ENCODE data around the gene ZC3H6. TPM values are rescaled to one million over a fixed set of nuclear protein-coding genes. Genes with fewer than 3 reads are reported as not detected.

Gene ZC3H6
- total RNA-seq: 1 to 10 TPM; 1.6 to 9.0 (median 2.6) TPM

- peak; percentile 89 for DNase-seq
- TF ChIP-seq CTCF (IDR thresholded peaks at IDR 0.05): peak in 5 of 6 experiments; percentile 14 to 52 (median 47)
- TF ChIP-seq POLR2A (IDR thresholded peaks at IDR 0.05): peak in 3 of 4 donors; percentile 86 to 98 (median 92)
- H3K27ac ChIP-seq: peak within 1 kb of the TSS; percentile 100
- H3K36me3 ChIP-seq: no peaks in the 10 kb centered on the region
- peaks cover 0 to 27% (median 0%) of the 10 kb centered on the region in 3 donors for H3K4me1 ChIP-seq
- no peaks in the 10 kb centered on the region for H3K9me3 ChIP-seq
- peak within 1 kb of the TSS; percentile 86 to 99 (median 94) for H3K4me3 ChIP-seq
- intact Hi-C loops (cut with DNase I): no loop called here
- no peaks in the 10 kb centered on the region for H3K27me3 ChIP-seq
- no CpG with 5 or more reads among the region's 60 CpGs for WGBS, 2 donors
Measured at GRCh38 chr2:112275311-112275886, at the start of gene ZC3H6. Gene ZC3H6, plus strand, starts transcription at chr2:112275597. Its CDS starts 398 bp downstream, at chr2:112275995.

GRCh38 chr2:112229348-112229747 lies 46.0 kb upstream of the ZC3H6 start:
- H3K9me3 ChIP-seq: no peaks in the 10 kb centered on the region
- peak overlapping the region in 2 of 4 donors; percentile 30 to 31 for H3K27ac ChIP-seq
- no peaks in the 10 kb centered on the region for H3K27me3 ChIP-seq
- peaks cover 0 to 12% (median 0%) of the 10 kb centered on the region in 3 donors for H3K4me1 ChIP-seq
- no peak for DNase-seq
- TF ChIP-seq CTCF (IDR thresholded peaks at IDR 0.05) (no peak), POLR2A (IDR thresholded peaks at IDR 0.05) (no peak)
- intact Hi-C loops (cut with DNase I): no loop called here
- H3K4me3 ChIP-seq: no peak overlapping the region
- H3K36me3 ChIP-seq: peaks cover 0 to 64% (median 0%) of the 10 kb centered on the region in 3 donors

- TF ChIP-seq CTCF (IDR thresholded peaks at IDR 0.05) (no peak), POLR2A (IDR thresholded peaks at IDR 0.05) (no peak)
- WGBS, 2 donors: 94 to 96% methylated on average over 3 of the region's 3 CpGs
- no peak for DNase-seq
- H3K36me3 ChIP-seq: peaks cover 0 to 63% (median 0%) of the 10 kb centered on the region in 3 donors
- H3K27me3 ChIP-seq: no peaks in the 10 kb centered on the region
- H3K27ac ChIP-seq: no peak overlapping the region
- no peaks in the 10 kb centered on the region for H3K9me3 ChIP-seq
- no peak overlapping the region for H3K4me3 ChIP-seq
- intact Hi-C loops (cut with DNase I): no loop called here
- H3K4me1 ChIP-seq: peaks cover 0 to 12% (median 0%) of the 10 kb centered on the region in 3 donors
Measured at GRCh38 chr2:112230371-112230770, 45.0 kb upstream of the ZC3H6 start.

GRCh38 chr2:112239862-112240261 lies 35.5 kb upstream of the ZC3H6 start:
- DNase-seq: no peak
- H3K4me1 ChIP-seq: no peaks in the 10 kb centered on the region
- 100% methylated on average over 1 of the region's 1 CpG; no CpG with 5 or more reads in 1 of the 2 donors for WGBS, 2 donors
- intact Hi-C loops (cut with DNase I): no loop called here
- no peak overlapping the region for H3K27ac ChIP-seq
- TF ChIP-seq CTCF (IDR thresholded peaks at IDR 0.05) (no peak), POLR2A (IDR thresholded peaks at IDR 0.05) (no peak)
- no peaks in the 10 kb centered on the region for H3K27me3 ChIP-seq
- H3K4me3 ChIP-seq: no peak overlapping the region
- H3K9me3 ChIP-seq: no peaks in the 10 kb centered on the region
- peaks cover 0 to 63% (median 5%) of the 10 kb centered on the region in 3 donors for H3K36me3 ChIP-seq

- peaks cover 0 to 63% (median 0%) of the 10 kb centered on the region in 3 donors for H3K36me3 ChIP-seq
- no peak overlapping the region for H3K27ac ChIP-seq
- TF ChIP-seq CTCF (IDR thresholded peaks at IDR 0.05): no peak
- TF ChIP-seq POLR2A (IDR thresholded peaks at IDR 0.05): no peak
- no peaks in the 10 kb centered on the region for H3K27me3 ChIP-seq
- no peak for DNase-seq
- intact Hi-C loops (cut with DNase I): no loop called here
- H3K4me1 ChIP-seq: no peaks in the 10 kb centered on the region
- WGBS, 2 donors: 75 to 85% methylated on average over 3 of the region's 3 CpGs
- H3K4me3 ChIP-seq: no peak overlapping the region
- H3K9me3 ChIP-seq: no peaks in the 10 kb centered on the region
Measured at GRCh38 chr2:112242384-112242783, 33.0 kb upstream of the ZC3H6 start.
